WTC11 (cell line): Measurements from ENCODE around the gene HAGHL. TPM values are rescaled to one million over a fixed set of nuclear protein-coding genes. Genes with fewer than 3 reads are reported as not detected.

Experiments used
- ATAC-seq: fragments of 200-7000 bp; cut with Tn5 transposase; 2 replicates; pipeline ENCODE4 v1.10.0; 2021; ENCODE audit warnings: mild to moderate bottlenecking, moderate library complexity
- CTCF ChIA-PET: fragments of 300-600 bp; sonication (Branson Sonifier 250); formaldehyde crosslinking; loops from one replicate; lab custom pipeline; 2021; ENCODE audit warnings: antibody characterized with exemption; lab: Charles Lee
- POLR2A ChIA-PET: fragments of 350-600 bp; sonication (Branson Sonifier 250); formaldehyde crosslinking; loops from one replicate; lab custom pipeline; 2021; ENCODE audit warnings: antibody characterized with exemption; lab: Charles Lee
- DNase-seq: peaks from one replicate; pipeline ENCODE4 v3.0.0; 2021; ENCODE audit warnings: low spot score
- H3K27ac Mint-ChIP-seq: 2 replicates; pipeline ENCODE4 v1.8.0; 2021; ENCODE audit warnings: mixed read lengths
- H3K27me3 Mint-ChIP-seq: 2 replicates; pipeline ENCODE4 v1.8.0; 2021; ENCODE audit warnings: low read depth, mild to moderate bottlenecking, moderate library complexity, mixed read lengths
- H3K36me3 Mint-ChIP-seq: 2 replicates; pipeline ENCODE4 v1.8.0; 2021; ENCODE audit warnings: mixed read lengths
- H3K4me1 Mint-ChIP-seq: 2 replicates; pipeline ENCODE4 v1.8.0; 2022; ENCODE audit warnings: mixed read lengths
- H3K4me3 Mint-ChIP-seq: 2 replicates; pipeline ENCODE4 v1.8.0; 2021; ENCODE audit warnings: mild to moderate bottlenecking, moderate library complexity, mixed read lengths
- H3K9me3 Mint-ChIP-seq: 2 replicates; pipeline ENCODE4 v1.8.0; 2021; ENCODE audit warnings: mixed read lengths
- E2F4 ChIP-seq: sonication (generic); formaldehyde crosslinking; IDR thresholded peaks from 2 replicates; pipeline ENCODE4 v1.8.1; 2022; ENCODE audit warnings: low read depth, mild to moderate bottlenecking, moderate library complexity, missing genetic modification reagents, borderline replicate concordance
- ELF4 ChIP-seq: sonication (generic); formaldehyde crosslinking; IDR thresholded peaks from 2 replicates; pipeline ENCODE4 v1.8.1; 2022; ENCODE audit warnings: low read depth, mild to moderate bottlenecking, moderate library complexity, missing genetic modification reagents
- ESRRA ChIP-seq: sonication (generic); formaldehyde crosslinking; IDR thresholded peaks from 2 replicates; pipeline ENCODE4 v1.8.1; 2022; ENCODE audit warnings: mild to moderate bottlenecking, missing genetic modification reagents, borderline replicate concordance
- ETV6 ChIP-seq: sonication (generic); formaldehyde crosslinking; IDR thresholded peaks from 2 replicates; pipeline ENCODE4 v1.8.1; 2022; ENCODE audit warnings: mild to moderate bottlenecking, missing genetic modification reagents
- FOXJ3 ChIP-seq: sonication (generic); formaldehyde crosslinking; IDR thresholded peaks from 2 replicates; pipeline ENCODE4 v1.9.0; 2021; ENCODE audit warnings: missing genetic modification reagents, mild to moderate bottlenecking, borderline replicate concordance
- IRF2 ChIP-seq: sonication (generic); formaldehyde crosslinking; IDR thresholded peaks from 2 replicates; pipeline ENCODE4 v1.8.0; 2022; ENCODE audit warnings: low read depth, missing genetic modification reagents, borderline replicate concordance
- JUN ChIP-seq: sonication (generic); formaldehyde crosslinking; IDR thresholded peaks from 2 replicates; pipeline ENCODE4 v1.8.0; 2023; ENCODE audit warnings: mild to moderate bottlenecking, missing genetic modification reagents
- MYBL2 ChIP-seq: sonication (generic); formaldehyde crosslinking; IDR thresholded peaks from 2 replicates; pipeline ENCODE4 v1.8.1; 2023; ENCODE audit warnings: mild to moderate bottlenecking, moderate library complexity, missing genetic modification reagents
- NFATC4 ChIP-seq: fragments of 250-450 bp; sonication (Bioruptor Pico); IDR thresholded peaks from 2 replicates; pipeline ENCODE4 v1.9.0; 2021; ENCODE audit warnings: mild to moderate bottlenecking
- NR2C2 ChIP-seq: sonication (generic); formaldehyde crosslinking; IDR thresholded peaks from 2 replicates; pipeline ENCODE4 v1.8.0; 2022; ENCODE audit warnings: mild to moderate bottlenecking, missing genetic modification reagents
- SMAD4 ChIP-seq: sonication (generic); formaldehyde crosslinking; IDR thresholded peaks from 2 replicates; pipeline ENCODE4 v1.8.0; 2022; ENCODE audit warnings: mild to moderate bottlenecking, missing genetic modification reagents
- ZMAT4 ChIP-seq: fragments of 250-450 bp; sonication (Bioruptor Pico); IDR thresholded peaks from 2 replicates; pipeline ENCODE4 v1.9.0; 2021; ENCODE audit warnings: mild to moderate bottlenecking
- ZNF121 ChIP-seq: sonication (generic); formaldehyde crosslinking; IDR thresholded peaks from 2 replicates; pipeline ENCODE4 v1.8.0; 2023; ENCODE audit warnings: missing genetic modification reagents
- ZNF416 ChIP-seq: fragments of 250-450 bp; sonication (Bioruptor Pico); IDR thresholded peaks from 2 replicates; pipeline ENCODE4 v1.9.0; 2021; ENCODE audit warnings: mild to moderate bottlenecking, inconsistent platforms
- ZNF423 ChIP-seq: fragments of 250-450 bp; sonication (Bioruptor Pico); IDR thresholded peaks from 2 replicates; pipeline ENCODE4 v2.1.2; 2022; ENCODE audit warnings: mild to moderate bottlenecking, moderate library complexity
- total RNA-seq: library from RNA; stranded (reverse); gene quantifications from 3 replicates; pipeline ENCODE4 v1.2.3, GENCODE V29; 2021

HAGHL gene
- total RNA-seq, 1 experiment from 2014 or later: 41.7 TPM

GRCh38 chr16:715477-716199, 11.3 kb upstream of the HAGHL start:
- Mint-ChIP-seq H3K4me1 (peaks cover 16% of the 10 kb centered on the region), H3K36me3 (no peaks in the 10 kb centered on the region), H3K27ac (no peak overlapping the region), H3K4me3 (peak overlapping the region; percentile 63), H3K9me3 (no peaks in the 10 kb centered on the region), H3K27me3 (peaks cover 40% of the 10 kb centered on the region)
- DNase-seq: no peak
- ChIA-PET CTCF (interaction anchor here (0.6 to 8.8 kb wide), 26 partner anchors 9 to 1404 kb away, joined by 3 to 90 read pairs (median 5); partner anchors contain the start of genes CCDC78, CHTF18, HAGHL and RPUSD1), POLR2A (interaction anchor here (0.6 to 1.9 kb wide), 6 partner anchors 9 to 397 kb away, joined by 3 to 5 read pairs (median 4); partner anchors contain the start of genes CHTF18, GNG13 and RPUSD1)
- 0 out of 2 replicates have a peak, but pooled peaks have one; percentile 59 for TF ChIP-seq IRF2 (CRISPR knock-in tag)
- peak; percentile 58 for TF ChIP-seq ZNF423 (CRISPR knock-in tag)
- TF ChIP-seq ZNF121 (CRISPR knock-in tag): no peak
- 0 out of 2 replicates have a peak, but pooled peaks have one; percentile 45 for TF ChIP-seq JUN (CRISPR knock-in tag)
- TF ChIP-seq ETV6 (CRISPR knock-in tag): peak; percentile 71; the same call in 1 of the 2 replicates
- TF ChIP-seq NR2C2: no peak
- TF ChIP-seq ELF4 (CRISPR knock-in tag): 0 out of 2 replicates have a peak, but pooled peaks have one; percentile 33
- no peak for TF ChIP-seq E2F4
- no peak for TF ChIP-seq SMAD4 (CRISPR knock-in tag)
- TF ChIP-seq ZMAT4 (CRISPR knock-in tag): no peak
- no peak for TF ChIP-seq ZNF416 (CRISPR knock-in tag)
- peak; percentile 6 for ATAC-seq

GRCh38 chr16:716200-716568, 10.7 kb upstream of the HAGHL start:
- peak overlapping the region; percentile 63 for H3K4me3 Mint-ChIP-seq
- ChIA-PET POLR2A (interaction anchor here (0.6 to 1.9 kb wide), 6 partner anchors 9 to 396 kb away, joined by 3 to 5 read pairs (median 4); partner anchors contain the start of genes CHTF18, GNG13 and RPUSD1), CTCF (interaction anchor here (0.5 to 8.8 kb wide), 24 partner anchors 10 to 1404 kb away, joined by 3 to 90 read pairs (median 4); partner anchors contain the start of genes CCDC78, CHTF18, HAGHL and RPUSD1)
- ATAC-seq (no peak), DNase-seq (peak; percentile 68)
- H3K27ac Mint-ChIP-seq: no peak overlapping the region
- H3K9me3 Mint-ChIP-seq: no peaks in the 10 kb centered on the region
- peaks cover 16% of the 10 kb centered on the region for H3K4me1 Mint-ChIP-seq
- H3K36me3 Mint-ChIP-seq: no peaks in the 10 kb centered on the region
- TF ChIP-seq FOXJ3 (no peak), MYBL2 (peak; percentile 54; the same call in 1 of the 2 replicates)
- peaks cover 38% of the 10 kb centered on the region for H3K27me3 Mint-ChIP-seq

GRCh38 chr16:716768-717325, 10.1 kb upstream of the HAGHL start:
- DNase-seq: no peak
- Mint-ChIP-seq H3K4me1 (peaks cover 16% of the 10 kb centered on the region), H3K9me3 (no peaks in the 10 kb centered on the region), H3K27ac (no peak overlapping the region), H3K4me3 (peak overlapping the region; percentile 63), H3K36me3 (no peaks in the 10 kb centered on the region), H3K27me3 (peaks cover 34% of the 10 kb centered on the region)
- CTCF ChIA-PET: interaction anchor here (0.5 to 8.8 kb wide), 14 partner anchors 10 to 289 kb away, joined by 3 to 90 read pairs (median 6); partner anchors contain the start of genes CCDC78, CHTF18, HAGHL and RPUSD1
- POLR2A ChIA-PET: interaction anchor here (1.0 to 1.9 kb wide), 3 partner anchors 9 to 84 kb away, joined by 4 to 5 read pairs (median 5); partner anchors contain the start of genes CHTF18, GNG13 and RPUSD1
- TF ChIP-seq NFATC4 (CRISPR knock-in tag): no peak
- no peak for TF ChIP-seq ESRRA (CRISPR knock-in tag)
- TF ChIP-seq SMAD4 (CRISPR knock-in tag): no peak
- ATAC-seq: no peak
